Uterus (tissue), 4 donors: ENCODE data around the gene MAP1LC3C. TPM values are rescaled to one million over a fixed set of nuclear protein-coding genes. Genes with fewer than 3 reads are reported as not detected.

ENCODE experiments used
- DNase-seq, 2 donors: peaks; one replicate each; pipeline ENCODE4 v3.0.0-alpha.2; 2019 to 2020
- H3K27ac ChIP-seq, 2 donors: fragments of 200-600 bp; sonication (generic); 1 replicate in 1 of 2; 2 replicates in 1 of 2; pipeline ENCODE4 v1.5.1; 2016 to 2018
- H3K27me3 ChIP-seq, 2 donors: fragments of 200-600 bp; sonication (generic); one replicate each; pipeline ENCODE4 v1.5.1; 2018 to 2019; ENCODE audit warnings: control low read depth in 1 of 2
- H3K36me3 ChIP-seq, 2 donors: fragments of 200-600 bp; sonication (generic); one replicate each; pipeline ENCODE4 v1.5.1; 2019; ENCODE audit warnings: control low read depth in 1 of 2
- H3K4me1 ChIP-seq, 2 donors: fragments of 200-600 bp; sonication (generic); one replicate each; pipeline ENCODE4 v1.5.1; 2018 to 2019; ENCODE audit warnings: control low read depth in 1 of 2
- H3K4me3 ChIP-seq, 2 donors: fragments of 200-600 bp; sonication (generic); 1 replicate in 1 of 2; 2 replicates in 1 of 2; pipeline ENCODE4 v1.5.1; 2018 to 2019; ENCODE audit warnings: mild to moderate bottlenecking in 1 of 2
- H3K9me3 ChIP-seq, 2 donors: fragments of 200-600 bp; sonication (generic); one replicate each; pipeline ENCODE4 v1.5.1; 2019; ENCODE audit warnings: control low read depth in 1 of 2
- CTCF ChIP-seq, 4 experiments: fragments of 200-600 bp in 2 of 4; fragments of 450-650 bp in 2 of 4; sonication (generic) in 2 of 4; IDR thresholded peaks; one replicate each; pipeline ENCODE4 v1.5.1; 2016 to 2019; ENCODE audit warnings: antibody characterized with exemption in 4 of 4, mild to moderate bottlenecking in 2 of 4, moderate library complexity in 1 of 4
- POLR2A ChIP-seq, 2 donors: fragments of 450-650 bp; IDR thresholded peaks; one replicate each; pipeline ENCODE4 v1.6.1; 2016; ENCODE audit warnings: antibody characterized with exemption in 2 of 2, mild to moderate bottlenecking in 1 of 2, moderate library complexity in 1 of 2
- intact Hi-C: fragments of 100-400 bp; cut with DNase I; formaldehyde crosslinking; loops from one replicate; pipeline ENCODE4 v1.15.1; 2023; ENCODE audit warnings: low total_unique reads
- total RNA-seq, 4 donors: library from RNA; depleted of rRNA in 3 of 4; stranded (reverse); fragments of >200 nt in 3 of 4; gene quantifications; one replicate each; pipeline versions ENCODE4 v1.1.0 to v1.2.4, GENCODE V29; 2014 to 2023
- donor health status: DM: yes; HTN: yes; CAD: no.

Gene MAP1LC3C
- total RNA-seq, 4 donors from 2014 or later = 0.51 to 5.9 (median 0.59) TPM; not detected in 1

- Histone ChIP-seq H3K27me3 (no peaks in the 10 kb centered on the region), H3K4me3 (no peak overlapping the region), H3K4me1 (no peaks in the 10 kb centered on the region), H3K9me3 (no peaks in the 10 kb centered on the region), H3K27ac (no peak overlapping the region), H3K36me3 (no peaks in the 10 kb centered on the region)
- no peak for DNase-seq
- intact Hi-C loops = no loop called here
- TF ChIP-seq POLR2A (IDR thresholded peaks at IDR 0.05) = no peak
- no peak for TF ChIP-seq CTCF (IDR thresholded peaks at IDR 0.05)
Measured at GRCh38 chr1:241968611-241969010, 30.3 kb downstream of the MAP1LC3C start.

- Histone ChIP-seq H3K9me3 (no peaks in the 10 kb centered on the region), H3K27me3 (no peaks in the 10 kb centered on the region), H3K4me3 (no peak overlapping the region), H3K4me1 (no peaks in the 10 kb centered on the region), H3K36me3 (no peaks in the 10 kb centered on the region), H3K27ac (no peak overlapping the region)
- intact Hi-C loops = no loop called here
- TF ChIP-seq CTCF (IDR thresholded peaks at IDR 0.05) (no peak), POLR2A (IDR thresholded peaks at IDR 0.05) (no peak)
- no peak for DNase-seq
Measured at GRCh38 chr1:241964550-241965282, 34.2 kb downstream of the MAP1LC3C start.

GRCh38 chr1:241963722-241964121, 35.2 kb downstream of the MAP1LC3C start:
- H3K27ac ChIP-seq = no peak overlapping the region
- no peaks in the 10 kb centered on the region for H3K36me3 ChIP-seq
- no peaks in the 10 kb centered on the region for H3K27me3 ChIP-seq
- TF ChIP-seq CTCF (IDR thresholded peaks at IDR 0.05) (no peak), POLR2A (IDR thresholded peaks at IDR 0.05) (no peak)
- intact Hi-C loops = no loop called here
- no peaks in the 10 kb centered on the region for H3K9me3 ChIP-seq
- no peaks in the 10 kb centered on the region for H3K4me1 ChIP-seq
- H3K4me3 ChIP-seq = no peak overlapping the region
- DNase-seq = no peak

GRCh38 chr1:241962153-241962552, 36.7 kb downstream of the MAP1LC3C start:
- no peaks in the 10 kb centered on the region for H3K36me3 ChIP-seq
- TF ChIP-seq POLR2A (IDR thresholded peaks at IDR 0.05) = no peak
- TF ChIP-seq CTCF (IDR thresholded peaks at IDR 0.05) = no peak

GRCh38 chr1:241957692-241958494, 41.0 kb downstream of the MAP1LC3C start, which contains the start of gene BECN2:
Gene BECN2, plus strand, starts transcription at chr1:241957767. Its CDS starts 0 bp downstream, at chr1:241957767.
- Histone ChIP-seq H3K36me3 (no peaks in the 10 kb centered on the region), H3K27ac (no peak within 1 kb of the TSS), H3K4me1 (no peaks in the 10 kb centered on the region), H3K27me3 (no peaks in the 10 kb centered on the region), H3K9me3 (no peaks in the 10 kb centered on the region), H3K4me3 (no peak within 1 kb of the TSS)
- intact Hi-C loops = no loop called here
- TF ChIP-seq POLR2A (IDR thresholded peaks at IDR 0.05) (no peak), CTCF (IDR thresholded peaks at IDR 0.05) (no peak)
- DNase-seq = no peak

More at GRCh38 chr1:241962153-241962552, 36.7 kb downstream of the MAP1LC3C start:
- Histone ChIP-seq H3K27me3 (no peaks in the 10 kb centered on the region), H3K4me3 (no peak overlapping the region), H3K27ac (no peak overlapping the region), H3K4me1 (no peaks in the 10 kb centered on the region), H3K9me3 (no peaks in the 10 kb centered on the region)
- intact Hi-C loops = no loop called here
- DNase-seq = no peak
